OCI-LY7 (cell line): ENCODE data around the gene GALNT9. TPM values are rescaled to one million over a fixed set of nuclear protein-coding genes. Genes with fewer than 3 reads are reported as not detected.

ENCODE experiments used
- BruUV-seq: library from RNA; stranded (reverse); fragments of 400-500 nt; replicated peaks from 2 replicates; lab custom pipeline; 2021; lab: Mats Ljungman, UMichigan
- CTCF ChIA-PET: fragments of 300-600 bp; sonication (Branson Sonifier 250); formaldehyde crosslinking; loops from one replicate; lab custom pipeline; 2022; ENCODE audit warnings: antibody characterized with exemption; ENCODE audit not compliant: unreplicated experiment; lab: Charles Lee
- POLR2A ChIA-PET: fragments of 300-600 bp; sonication (Branson Sonifier 250); formaldehyde crosslinking; loops from one replicate; lab custom pipeline; 2022; ENCODE audit warnings: antibody characterized with exemption; lab: Charles Lee
- DNase-seq: peaks from one replicate; pipeline ENCODE4 v3.0.0-alpha.2; 2015; ENCODE audit warnings: low spot score
- H2AFZ ChIP-seq: fragments of 200-600 bp; sonication (generic), shearing (Covaris generic); 2 replicates; pipeline ENCODE4 v1.6.1; 2014; ENCODE audit warnings: mild to moderate bottlenecking, antibody characterized with exemption, low read length, moderate library complexity
- H3K27ac ChIP-seq: fragments of 200-600 bp; sonication (generic); 2 replicates; pipeline ENCODE4 v1.5.1; 2014; ENCODE audit warnings: mixed run types, low read depth, mild to moderate bottlenecking, moderate library complexity, low read length, inconsistent platforms; ENCODE audit not compliant: poor library complexity, severe bottlenecking
- H3K36me3 ChIP-seq: fragments of 200-600 bp; sonication (generic); 2 replicates; pipeline ENCODE4 v1.6.1; 2014; ENCODE audit warnings: mild to moderate bottlenecking, antibody characterized with exemption, low read length, moderate library complexity, mixed read lengths; ENCODE audit not compliant: insufficient read depth
- H3K4me1 ChIP-seq: fragments of 200-600 bp; sonication (generic); 2 replicates; pipeline ENCODE4 v1.5.1; 2014; ENCODE audit warnings: mild to moderate bottlenecking, low read length; ENCODE audit not compliant: insufficient read depth, poor library complexity, severe bottlenecking
- H3K4me2 ChIP-seq: fragments of 200-600 bp; sonication (generic); 2 replicates; pipeline ENCODE4 v1.6.1; 2014; ENCODE audit warnings: mild to moderate bottlenecking, low read length
- H3K4me3 ChIP-seq: fragments of 200-600 bp; sonication (generic); 2 replicates; pipeline ENCODE4 v1.5.1; 2014; ENCODE audit warnings: mild to moderate bottlenecking, low read depth, low read length; ENCODE audit not compliant: poor library complexity, severe bottlenecking
- H3K79me2 ChIP-seq: fragments of 200-600 bp; sonication (generic); 2 replicates; pipeline ENCODE4 v1.6.1; 2016; ENCODE audit warnings: low read depth, mild to moderate bottlenecking, low read length, moderate library complexity, mixed read lengths; ENCODE audit not compliant: insufficient read depth
- H3K9me2 ChIP-seq: fragments of 200-600 bp; sonication (generic); 2 replicates; pipeline ENCODE4 v1.6.1; 2016; ENCODE audit warnings: mild to moderate bottlenecking, low read length, mixed read lengths; ENCODE audit not compliant: insufficient read depth
- H3K9me3 ChIP-seq: fragments of 200-600 bp; sonication (generic); 2 replicates; pipeline ENCODE4 v1.6.1; 2014; ENCODE audit warnings: mild to moderate bottlenecking, mixed run types, low read length, mixed read lengths
- H4K20me1 ChIP-seq: fragments of 200-600 bp; sonication (generic); 2 replicates; pipeline ENCODE4 v1.6.1; 2014; ENCODE audit warnings: mild to moderate bottlenecking, antibody characterized with exemption, low read length, moderate library complexity, mixed read lengths; ENCODE audit not compliant: insufficient read depth
- EZH2phosphoT487 ChIP-seq: fragments of 200-600 bp; sonication (generic); IDR thresholded peaks from 2 replicates; pipeline ENCODE4 v1.6.1; 2018; ENCODE audit warnings: low read depth, borderline replicate concordance, mild to moderate bottlenecking, mixed run types, antibody characterized with exemption, low read length, moderate library complexity, mixed read lengths
- intact Hi-C: fragments of 100-400 bp; cut with micrococcal nuclease; formaldehyde crosslinking; loops from one replicate; pipeline ENCODE4 v1.10.0; 2022; ENCODE audit not compliant: unreplicated experiment
- total RNA-seq, 2 experiments: library from RNA; depleted of rRNA in 1 of 2; stranded (reverse); fragments of >200 nt in 1 of 2; shearing (Covaris generic) in 1 of 2; gene quantifications; 2 replicates each; pipeline ENCODE4 v1.2.3, GENCODE V29; 2014 to 2022
- TF ChIP-seq, protein P1 (sequence below): fragments of 200-600 bp; sonication (generic); conservative IDR thresholded peaks from 2 replicates; pipeline ENCODE4 v1.5.1; 2014; ENCODE audit warnings: mild to moderate bottlenecking, antibody characterized with exemption, low read length, moderate library complexity, mixed read lengths

GALNT9 gene
- total RNA-seq, 2 experiments from 2014 or later: 0.28 TPM; not detected in 1

DNA sequence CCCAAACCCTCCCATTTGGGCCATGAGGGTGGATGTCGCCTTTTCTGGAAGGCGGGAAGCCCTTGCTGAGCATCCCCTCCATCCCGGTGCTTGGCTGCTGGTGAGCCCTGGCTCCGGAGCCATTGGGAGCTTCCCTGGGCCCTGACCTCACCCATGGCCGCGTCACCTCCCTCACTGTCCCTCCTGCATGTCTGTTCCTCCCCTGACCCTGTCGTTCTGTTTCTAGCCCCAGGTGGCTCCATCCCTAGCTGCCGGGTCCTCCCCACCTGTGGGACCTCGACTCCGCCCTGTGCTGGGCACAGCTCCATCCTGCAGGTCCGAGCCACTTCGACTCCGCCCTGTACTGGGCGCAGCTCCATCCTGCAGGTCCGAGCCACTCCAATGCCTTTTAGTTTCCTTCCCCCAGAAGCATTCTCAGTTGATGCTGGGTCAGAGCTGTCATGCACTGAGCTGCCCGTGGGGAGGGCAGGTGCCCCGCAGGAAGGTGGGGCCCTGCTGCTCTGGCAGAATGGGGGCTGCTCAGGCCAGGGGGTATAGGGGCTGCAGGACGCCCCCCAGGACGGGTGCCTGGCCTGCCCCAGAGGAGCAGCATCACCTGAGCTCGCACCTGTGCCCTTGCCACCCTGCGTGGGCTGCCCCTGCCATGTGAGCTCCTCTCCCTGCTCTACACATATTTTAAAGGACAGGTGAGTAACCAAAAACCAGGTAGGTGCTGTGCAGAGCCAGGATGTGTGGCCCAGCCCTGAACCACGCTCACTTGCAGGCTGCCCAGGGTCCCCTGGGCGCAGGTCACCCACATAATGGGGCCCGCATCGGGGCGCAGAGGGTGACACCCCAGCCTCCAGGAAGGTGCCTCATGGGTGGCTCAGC is 166.1 kb downstream of the GALNT9 start:
- DNase-seq: no peak
- no peaks in the 10 kb centered on the region for H3K9me2 ChIP-seq
- 0 out of 2 replicates have a peak, but pooled peaks cover 4% of the 10 kb centered on the region for H3K9me3 ChIP-seq
- no peaks in the 10 kb centered on the region for H4K20me1 ChIP-seq
- POLR2A ChIA-PET: no interaction called here
- TF ChIP-seq, protein P1, sequence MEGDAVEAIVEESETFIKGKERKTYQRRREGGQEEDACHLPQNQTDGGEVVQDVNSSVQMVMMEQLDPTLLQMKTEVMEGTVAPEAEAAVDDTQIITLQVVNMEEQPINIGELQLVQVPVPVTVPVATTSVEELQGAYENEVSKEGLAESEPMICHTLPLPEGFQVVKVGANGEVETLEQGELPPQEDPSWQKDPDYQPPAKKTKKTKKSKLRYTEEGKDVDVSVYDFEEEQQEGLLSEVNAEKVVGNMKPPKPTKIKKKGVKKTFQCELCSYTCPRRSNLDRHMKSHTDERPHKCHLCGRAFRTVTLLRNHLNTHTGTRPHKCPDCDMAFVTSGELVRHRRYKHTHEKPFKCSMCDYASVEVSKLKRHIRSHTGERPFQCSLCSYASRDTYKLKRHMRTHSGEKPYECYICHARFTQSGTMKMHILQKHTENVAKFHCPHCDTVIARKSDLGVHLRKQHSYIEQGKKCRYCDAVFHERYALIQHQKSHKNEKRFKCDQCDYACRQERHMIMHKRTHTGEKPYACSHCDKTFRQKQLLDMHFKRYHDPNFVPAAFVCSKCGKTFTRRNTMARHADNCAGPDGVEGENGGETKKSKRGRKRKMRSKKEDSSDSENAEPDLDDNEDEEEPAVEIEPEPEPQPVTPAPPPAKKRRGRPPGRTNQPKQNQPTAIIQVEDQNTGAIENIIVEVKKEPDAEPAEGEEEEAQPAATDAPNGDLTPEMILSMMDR: no peak
- no peak for TF ChIP-seq EZH2phosphoT487
- intact Hi-C loops: no loop called here
- H2AFZ ChIP-seq: no peak overlapping the region
- H3K79me2 ChIP-seq: no peaks in the 10 kb centered on the region
- peaks cover 5% of the 10 kb centered on the region for H3K36me3 ChIP-seq
- H3K4me1 ChIP-seq: no peaks in the 10 kb centered on the region
- no peak overlapping the region for H3K27ac ChIP-seq
- no peak overlapping the region for H3K4me2 ChIP-seq
- no TSS peak for BruUV-seq
- no peak overlapping the region for H3K4me3 ChIP-seq
- CTCF ChIA-PET: no interaction called here

DNA sequence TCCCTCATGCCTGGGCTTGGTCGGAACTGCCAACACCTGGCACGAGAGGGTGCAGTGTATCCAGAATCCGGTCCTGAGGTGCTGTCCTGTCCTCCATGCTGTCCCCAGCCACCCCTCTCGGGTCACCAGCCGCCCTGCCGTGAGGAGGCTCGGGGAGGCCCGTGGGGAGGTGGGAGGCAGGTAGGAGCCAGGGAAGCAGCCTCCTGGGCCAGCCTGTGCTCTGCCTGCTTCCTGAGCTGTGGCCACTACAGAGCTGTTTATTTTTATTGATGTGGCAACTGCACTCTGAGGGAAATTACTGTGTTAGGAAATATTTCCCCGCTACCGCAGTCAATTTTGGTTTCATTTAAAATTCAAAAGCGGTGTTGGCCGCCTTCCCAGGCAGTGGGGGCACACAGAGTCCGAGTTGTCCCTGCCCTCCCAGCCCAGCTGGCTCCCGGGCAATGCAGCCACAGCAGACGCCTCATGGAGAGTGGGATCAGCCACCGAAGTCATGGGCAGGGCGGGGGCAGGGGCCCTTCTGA is 166.8 kb downstream of the GALNT9 start:
- POLR2A ChIA-PET: no interaction called here
- H3K27ac ChIP-seq: no peak overlapping the region
- no peak overlapping the region for H2AFZ ChIP-seq
- CTCF ChIA-PET: no interaction called here
- no peak for TF ChIP-seq EZH2phosphoT487
- TF ChIP-seq, protein P1: no peak
- DNase-seq: no peak
- intact Hi-C loops: no loop called here
- H3K9me2 ChIP-seq: no peaks in the 10 kb centered on the region
- no peak overlapping the region for H3K4me3 ChIP-seq
- BruUV-seq: no TSS peak
- H4K20me1 ChIP-seq: no peaks in the 10 kb centered on the region
- H3K36me3 ChIP-seq: peaks cover 12% of the 10 kb centered on the region
- no peak overlapping the region for H3K4me2 ChIP-seq
- H3K79me2 ChIP-seq: no peaks in the 10 kb centered on the region
- peaks cover 9% of the 10 kb centered on the region; the same call in 1 of the 2 replicates for H3K9me3 ChIP-seq
- H3K4me1 ChIP-seq: no peaks in the 10 kb centered on the region
